ENCODE data around the gene GBA3. TPM values are rescaled to one million over a fixed set of nuclear protein-coding genes. Genes with fewer than 3 reads are reported as not detected.

The GBA3 gene
- polyA plus RNA-seq, 1 donor from 2014 or later, result not detected

- H3K36me3 ChIP-seq (ENCODE audit: insufficient read depth, low read length), result no peaks in the 10 kb centered on the region
Observed at GRCh38 chr4:22859318-22859717, 166.6 kb downstream of the GBA3 start.

More at GRCh38 chr4:22859318-22859717, 166.6 kb downstream of the GBA3 start:
- TF ChIP-seq CTCF (IDR thresholded peaks at IDR 0.05; ENCODE audit: poor library complexity, severe bottlenecking) (no peak), EZH2 (IDR thresholded peaks at IDR 0.05; ENCODE audit: borderline replicate concordance, insufficient read depth, low read length, poor library complexity, severe bottlenecking) (no peak), MXI1 (conservative IDR thresholded peaks at IDR 0.05; ENCODE audit: poor library complexity, severe bottlenecking) (no peak), TAF1 (IDR thresholded peaks at IDR 0.05; ENCODE audit: low read depth) (no peak), EP300 (conservative IDR thresholded peaks at IDR 0.05; ENCODE audit: poor library complexity, severe bottlenecking) (no peak), SMC3 (conservative IDR thresholded peaks at IDR 0.05; ENCODE audit: poor library complexity) (no peak), RAD21 (conservative IDR thresholded peaks at IDR 0.05) (no peak), REST (IDR thresholded peaks at IDR 0.05; ENCODE audit: borderline replicate concordance) (no peak), POLR2AphosphoS5 (IDR thresholded peaks at IDR 0.05) (no peak)
- Histone ChIP-seq H3K27me3 (ENCODE audit: insufficient read depth, low read depth, low read length) (no peaks in the 10 kb centered on the region), H2AFZ (ENCODE audit: low read depth, low read length) (no peak overlapping the region), H3K9me2 (ENCODE audit: insufficient read depth, low read length) (no peaks in the 10 kb centered on the region), H3K4me2 (ENCODE audit: low read length) (no peak overlapping the region), H3K9me3 (ENCODE audit: low read length) (no peaks in the 10 kb centered on the region), H3K9ac (ENCODE audit: low read length) (no peak overlapping the region), H3K27ac (ENCODE audit: low read length) (no peak overlapping the region), H3K4me3 (ENCODE audit: low read length) (no peak overlapping the region), H3K79me2 (replicated peaks; ENCODE audit: insufficient read depth, low read length) (no peaks in the 10 kb centered on the region), H3F3A (ENCODE audit: insufficient read depth, low read length, poor library complexity, severe bottlenecking) (no peaks in the 10 kb centered on the region), H4K20me1 (ENCODE audit: insufficient read depth) (no peaks in the 10 kb centered on the region)

Other genes with a start within 250 kb of the GBA3 start
- gene ADGRA3, start 176.9 kb upstream of the GBA3 start, polyA plus RNA-seq, result 38.4 and 40.5 TPM in 2 replicates